GM23338 (cell line): ENCODE results near the gene ERC2. TPM values are rescaled to one million over a fixed set of nuclear protein-coding genes. Genes with fewer than 3 reads are reported as not detected.

Experiments
- ATAC-seq: fragments of 200-7000 bp; cut with Tn5 transposase; 3 replicates; pipeline ENCODE4 v1.9.1; 2020
- DNase-seq: peaks from one replicate; pipeline ENCODE4 v3.0.0-alpha.2; 2015; ENCODE audit warnings: low spot score
- H2AFZ ChIP-seq: fragments of 200-600 bp; sonication (generic); 2 replicates; pipeline ENCODE4 v1.8.0; 2016; ENCODE audit warnings: antibody characterized with exemption, mild to moderate bottlenecking, moderate library complexity
- H3F3A ChIP-seq: fragments of 200-600 bp; sonication (generic); replicated peaks from 2 replicates; pipeline ENCODE4 v1.8.0; 2017; ENCODE audit warnings: antibody characterized with exemption, mixed run types, low read depth
- H3K27ac ChIP-seq: fragments of 200-600 bp; sonication (generic); 2 replicates; pipeline ENCODE4 v1.6.1; 2016; ENCODE audit warnings: low read depth
- H3K27me3 ChIP-seq: fragments of 200-600 bp; sonication (generic); 2 replicates; pipeline ENCODE4 v1.8.0; 2016; ENCODE audit warnings: mild to moderate bottlenecking, mixed run types, moderate library complexity; ENCODE audit not compliant: insufficient read depth
- H3K36me3 ChIP-seq: fragments of 200-600 bp; sonication (generic); 2 replicates; pipeline ENCODE4 v1.8.0; 2016; ENCODE audit warnings: mild to moderate bottlenecking; ENCODE audit not compliant: insufficient read depth
- H3K4me1 ChIP-seq: fragments of 200-600 bp; sonication (generic); 2 replicates; pipeline ENCODE4 v1.8.0; 2016; ENCODE audit warnings: mild to moderate bottlenecking, moderate library complexity; ENCODE audit not compliant: insufficient read depth
- H3K4me2 ChIP-seq: fragments of 200-600 bp; sonication (generic); 2 replicates; pipeline ENCODE4 v1.7.1; 2017; ENCODE audit warnings: mixed run types
- H3K4me3 ChIP-seq: fragments of 200-600 bp; sonication (generic); 2 replicates; pipeline ENCODE4 v1.6.1; 2016; ENCODE audit warnings: mixed run types
- H3K79me2 ChIP-seq: fragments of 200-600 bp; sonication (generic); replicated peaks from 2 replicates; pipeline ENCODE4 v1.8.0; 2017; ENCODE audit warnings: mild to moderate bottlenecking; ENCODE audit not compliant: insufficient read depth
- H3K9me2 ChIP-seq: fragments of 200-600 bp; sonication (generic); 2 replicates; pipeline ENCODE4 v1.8.0; 2017; ENCODE audit not compliant: insufficient read depth
- H4K20me1 ChIP-seq: fragments of 200-600 bp; sonication (generic); replicated peaks from 2 replicates; pipeline ENCODE4 v1.8.0; 2017; ENCODE audit warnings: mild to moderate bottlenecking; ENCODE audit not compliant: insufficient read depth
- H3K27ac Mint-ChIP-seq: 2 replicates; pipeline ENCODE4 v1.8.0; 2020; ENCODE audit warnings: inconsistent platforms, mild to moderate bottlenecking, moderate library complexity, mixed read lengths
- H3K27me3 Mint-ChIP-seq: 3 replicates; pipeline ENCODE4 v1.8.0; 2022; ENCODE audit warnings: low read depth, mild to moderate bottlenecking, moderate library complexity, mixed read lengths, inconsistent platforms; ENCODE audit not compliant: insufficient read depth, poor library complexity
- H3K36me3 Mint-ChIP-seq: 3 replicates; pipeline ENCODE4 v1.8.0; 2021; ENCODE audit warnings: low read depth, mild to moderate bottlenecking, inconsistent platforms, moderate library complexity, mixed read lengths
- H3K4me1 Mint-ChIP-seq: 3 replicates; pipeline ENCODE4 v1.8.0; 2020; ENCODE audit warnings: mild to moderate bottlenecking, inconsistent platforms, mixed read lengths
- H3K4me3 Mint-ChIP-seq: 3 replicates; pipeline ENCODE4 v1.8.0; 2021; ENCODE audit warnings: moderate library complexity, mild to moderate bottlenecking, inconsistent platforms, mixed read lengths
- H3K9me3 Mint-ChIP-seq: 3 replicates; pipeline ENCODE4 v1.8.0; 2020; ENCODE audit warnings: moderate library complexity, mild to moderate bottlenecking, inconsistent platforms, mixed read lengths
- CREB1 ChIP-seq: fragments of 250-450 bp; sonication (Bioruptor Pico); IDR thresholded peaks from 2 replicates; pipeline ENCODE4 v1.5.0; 2020; ENCODE audit warnings: low read depth, mild to moderate bottlenecking, moderate library complexity
- ETS1 ChIP-seq: IDR thresholded peaks from 2 replicates; pipeline ENCODE4 v1.6.1; 2016; ENCODE audit warnings: antibody characterized with exemption
- EZH2 ChIP-seq: fragments of 200-600 bp; sonication (generic); IDR thresholded peaks from one replicate; pipeline ENCODE4 v1.8.0; 2017; ENCODE audit warnings: antibody characterized with exemption, mild to moderate bottlenecking, low read depth; ENCODE audit not compliant: unreplicated experiment
- EZH2phosphoT487 ChIP-seq: fragments of 200-600 bp; sonication (generic); IDR thresholded peaks from one replicate; pipeline ENCODE4 v1.8.1; 2018; ENCODE audit warnings: antibody characterized with exemption; ENCODE audit not compliant: unreplicated experiment
- JUNB ChIP-seq: IDR thresholded peaks from one replicate; pipeline ENCODE4 v1.6.1; 2016; ENCODE audit warnings: antibody characterized with exemption; ENCODE audit not compliant: unreplicated experiment
- NANOG ChIP-seq: IDR thresholded peaks from 2 replicates; pipeline ENCODE4 v1.6.1; 2016; ENCODE audit warnings: antibody characterized with exemption, borderline replicate concordance
- POLR2AphosphoS5 ChIP-seq: IDR thresholded peaks from 2 replicates; pipeline ENCODE4 v1.6.1; 2016; ENCODE audit warnings: antibody characterized with exemption, low read depth
- REST ChIP-seq: IDR thresholded peaks from one replicate; pipeline ENCODE4 v1.6.1; 2018; ENCODE audit warnings: antibody characterized with exemption; ENCODE audit not compliant: unreplicated experiment
- STAT1 ChIP-seq: IDR thresholded peaks from one replicate; pipeline ENCODE4 v1.6.1; 2016; ENCODE audit warnings: antibody characterized with exemption; ENCODE audit not compliant: unreplicated experiment
- ZNF114 ChIP-seq: fragments of 250-450 bp; sonication (Bioruptor Pico); IDR thresholded peaks from 2 replicates; pipeline ENCODE4 v1.5.0; 2020; ENCODE audit warnings: mild to moderate bottlenecking, moderate library complexity
- ZNF331 ChIP-seq: fragments of 250-450 bp; sonication (Bioruptor Pico); IDR thresholded peaks from 2 replicates; pipeline ENCODE4 v1.5.0; 2020; ENCODE audit warnings: low read depth, mild to moderate bottlenecking, moderate library complexity
- ZNF462 ChIP-seq: fragments of 250-450 bp; sonication (Bioruptor Pico); IDR thresholded peaks from 2 replicates; pipeline ENCODE4 v1.5.0; 2020; ENCODE audit warnings: mild to moderate bottlenecking, moderate library complexity
- polyA plus RNA-seq: library from polyadenylated mRNA; unstranded; fragments of >200 nt; fragmentation: Nextera tagmentation; extraction: Ambion mirVana; gene quantifications from 2 replicates; pipeline ENCODE4 v1.2.1, GENCODE V29; 2016
- total RNA-seq: library from RNA; depleted of rRNA; stranded (reverse); fragments of >200 nt; shearing (Covaris generic); gene quantifications from 2 replicates; pipeline ENCODE4 v1.2.3, GENCODE V29; 2014
- TF ChIP-seq, protein P1 (sequence below), 2 experiments: fragments of 200-600 bp in 1 of 2; sonication (generic) in 1 of 2; conservative IDR thresholded peaks; 2 replicates each; pipeline versions ENCODE4 v1.5.1 to v1.6.1; 2016 to 2017; ENCODE audit warnings: antibody characterized with exemption in 2 of 2, low read depth in 2 of 2, mild to moderate bottlenecking in 2 of 2, moderate library complexity in 1 of 2

Gene ERC2
- total and polyA plus RNA-seq, 2 experiments from 2014 or later: 11.8 to 13.7 TPM

GRCh38 chr3:56205406-56205805 lies 262.9 kb downstream of the ERC2 start:
- ATAC-seq (no peak), DNase-seq (no peak)
- H3K9me2 ChIP-seq: 0 out of 2 replicates have a peak, but pooled peaks cover 4% of the 10 kb centered on the region
- Mint-ChIP-seq H3K27ac (no peak overlapping the region; the same call in 1 of the 2 replicates), H3K4me1 (peaks cover 15% of the 10 kb centered on the region), H3K36me3 (no peaks in the 10 kb centered on the region), H3K27me3 (no peaks in the 10 kb centered on the region), H3K9me3 (no peaks in the 10 kb centered on the region), H3K4me3 (no peak overlapping the region)
- no peak for TF ChIP-seq ZNF462 (CRISPR knock-in tag)
- TF ChIP-seq REST: no peak
- TF ChIP-seq EZH2phosphoT487: no peak
- no peak for TF ChIP-seq NANOG
- TF ChIP-seq ZNF331 (CRISPR knock-in tag): no peak
- no peak for TF ChIP-seq POLR2AphosphoS5
- no peak for TF ChIP-seq JUNB
- no peak for TF ChIP-seq ETS1
- TF ChIP-seq ZNF114 (CRISPR knock-in tag): no peak
- no peak for TF ChIP-seq CREB1 (CRISPR knock-in tag)
- TF ChIP-seq, protein P1, sequence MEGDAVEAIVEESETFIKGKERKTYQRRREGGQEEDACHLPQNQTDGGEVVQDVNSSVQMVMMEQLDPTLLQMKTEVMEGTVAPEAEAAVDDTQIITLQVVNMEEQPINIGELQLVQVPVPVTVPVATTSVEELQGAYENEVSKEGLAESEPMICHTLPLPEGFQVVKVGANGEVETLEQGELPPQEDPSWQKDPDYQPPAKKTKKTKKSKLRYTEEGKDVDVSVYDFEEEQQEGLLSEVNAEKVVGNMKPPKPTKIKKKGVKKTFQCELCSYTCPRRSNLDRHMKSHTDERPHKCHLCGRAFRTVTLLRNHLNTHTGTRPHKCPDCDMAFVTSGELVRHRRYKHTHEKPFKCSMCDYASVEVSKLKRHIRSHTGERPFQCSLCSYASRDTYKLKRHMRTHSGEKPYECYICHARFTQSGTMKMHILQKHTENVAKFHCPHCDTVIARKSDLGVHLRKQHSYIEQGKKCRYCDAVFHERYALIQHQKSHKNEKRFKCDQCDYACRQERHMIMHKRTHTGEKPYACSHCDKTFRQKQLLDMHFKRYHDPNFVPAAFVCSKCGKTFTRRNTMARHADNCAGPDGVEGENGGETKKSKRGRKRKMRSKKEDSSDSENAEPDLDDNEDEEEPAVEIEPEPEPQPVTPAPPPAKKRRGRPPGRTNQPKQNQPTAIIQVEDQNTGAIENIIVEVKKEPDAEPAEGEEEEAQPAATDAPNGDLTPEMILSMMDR (conservative IDR thresholded peaks at IDR 0.05; ENCODE audit: low read depth in 2 of 2): no peak
- no peak for TF ChIP-seq STAT1
- no peak for TF ChIP-seq EZH2
- no peak overlapping the region for H2AFZ ChIP-seq
- H3K79me2 ChIP-seq: no peaks in the 10 kb centered on the region
- no peaks in the 10 kb centered on the region for H3K4me1 ChIP-seq
- no peaks in the 10 kb centered on the region for H4K20me1 ChIP-seq
- no peak overlapping the region for H3K27ac ChIP-seq
- no peak overlapping the region for H3K4me3 ChIP-seq
- H3K27me3 ChIP-seq: no peaks in the 10 kb centered on the region
- H3K4me2 ChIP-seq: no peak overlapping the region
- no peaks in the 10 kb centered on the region for H3F3A ChIP-seq
- H3K36me3 ChIP-seq: no peaks in the 10 kb centered on the region
